Smooth muscle cell (in vitro differentiated cells): ENCODE measurements around the gene OR52K2. TPM values are rescaled to one million over a fixed set of nuclear protein-coding genes. Genes with fewer than 3 reads are reported as not detected.
A peak's percentile ranks its signal among the peaks of the same experiment; 100 is the strongest.
"Not testable (repeated sequence)": the region's sequence is repeated elsewhere in the genome, so short reads cannot be mapped to it uniquely, and the experiment has no call there.

Source experiments
- DNase-seq: peaks from one replicate; lab custom pipeline; 2025; ENCODE audit not compliant: unreplicated experiment; lab: John Stamatoyannopoulos, UW
- H2AFZ ChIP-seq: fragments of 200-600 bp; sonication (generic); 2 replicates; pipeline ENCODE4 v1.6.0; 2016; ENCODE audit warnings: antibody characterized with exemption, low read depth, mild to moderate bottlenecking
- H3F3A ChIP-seq: fragments of 200-600 bp; sonication (generic); 2 replicates; pipeline ENCODE4 v1.6.0; 2017; ENCODE audit warnings: antibody characterized with exemption, low read depth
- H3K27ac ChIP-seq: fragments of 200-600 bp; sonication (generic); 2 replicates; pipeline ENCODE4 v1.5.1; 2016; ENCODE audit warnings: low read depth, mild to moderate bottlenecking
- H3K27me3 ChIP-seq: fragments of 200-600 bp; sonication (generic); 2 replicates; pipeline ENCODE4 v1.6.1; 2016; ENCODE audit warnings: low read depth, mild to moderate bottlenecking
- H3K36me3 ChIP-seq: fragments of 200-600 bp; sonication (generic); 2 replicates; pipeline ENCODE4 v1.5.1; 2016; ENCODE audit warnings: low read depth
- H3K4me1 ChIP-seq: fragments of 200-600 bp; sonication (generic); 2 replicates; pipeline ENCODE4 v1.5.1; 2016; ENCODE audit warnings: low read depth
- H3K4me2 ChIP-seq: fragments of 200-600 bp; sonication (generic); 2 replicates; pipeline ENCODE4 v1.6.0; 2016; ENCODE audit warnings: mild to moderate bottlenecking
- H3K4me3 ChIP-seq: fragments of 200-600 bp; sonication (generic); 2 replicates; pipeline ENCODE4 v1.5.1; 2016; ENCODE audit warnings: mild to moderate bottlenecking
- H3K79me2 ChIP-seq: fragments of 200-600 bp; sonication (generic); 2 replicates; pipeline ENCODE4 v1.6.0; 2016; ENCODE audit warnings: low read depth, mild to moderate bottlenecking
- H3K9ac ChIP-seq: fragments of 200-600 bp; sonication (generic); 2 replicates; pipeline ENCODE4 v1.6.0; 2016; ENCODE audit warnings: low read depth
- H3K9me3 ChIP-seq: fragments of 200-600 bp; sonication (generic); replicated peaks from 2 replicates; pipeline ENCODE4 v1.5.1; 2016; ENCODE audit warnings: low read depth
- H4K20me1 ChIP-seq: fragments of 200-600 bp; sonication (generic); 2 replicates; pipeline ENCODE4 v1.6.0; 2016; ENCODE audit warnings: low read depth
- WGBS: methylation state at CpG from one replicate; pipeline ENCODE4 v1.1.7; 2016; ENCODE audit warnings: low lambda C conversion rate; 5-methylcytosine and 5-hydroxymethylcytosine counted together
- polyA plus RNA-seq: library from polyadenylated mRNA; unstranded; fragments of >200 nt; fragmentation: Nextera tagmentation; extraction: Ambion mirVana; gene quantifications from 2 replicates; pipeline ENCODE4 v1.2.1, GENCODE V29; 2016
- total RNA-seq: library from RNA; depleted of rRNA; stranded (reverse); fragments of >200 nt; gene quantifications from 2 replicates; pipeline ENCODE4 v1.2.3, GENCODE V29; 2014
- TF ChIP-seq, protein P1 (sequence below): fragments of 200-600 bp; sonication (generic); IDR thresholded peaks from 2 replicates; pipeline ENCODE4 v1.5.1; 2017; ENCODE audit warnings: borderline replicate concordance, mild to moderate bottlenecking, antibody characterized with exemption; ENCODE audit not compliant: insufficient read depth, poor library complexity, severe bottlenecking

The OR52K2 gene
- total and polyA plus RNA-seq, 2 experiments from 2014 or later: not detected

GRCh38 chr11:4480577-4481239, 31.6 kb downstream of the OR52K2 start:
- H3K9ac ChIP-seq: peak overlapping the region; percentile 45
- H3K9me3 ChIP-seq: no peaks in the 10 kb centered on the region
- no peak overlapping the region for H3K4me3 ChIP-seq
- peak overlapping the region; percentile 8 for H3K4me2 ChIP-seq
- H4K20me1 ChIP-seq: no peaks in the 10 kb centered on the region
- H3K4me1 ChIP-seq: no peaks in the 10 kb centered on the region
- H3K79me2 ChIP-seq: no peaks in the 10 kb centered on the region
- peak overlapping the region; percentile 89 for H3K27ac ChIP-seq
- H3F3A ChIP-seq: no peaks in the 10 kb centered on the region
- no peaks in the 10 kb centered on the region for H3K27me3 ChIP-seq
- no peak for DNase-seq
- no peak overlapping the region for H2AFZ ChIP-seq
- no peaks in the 10 kb centered on the region for H3K36me3 ChIP-seq
- TF ChIP-seq, protein P1, sequence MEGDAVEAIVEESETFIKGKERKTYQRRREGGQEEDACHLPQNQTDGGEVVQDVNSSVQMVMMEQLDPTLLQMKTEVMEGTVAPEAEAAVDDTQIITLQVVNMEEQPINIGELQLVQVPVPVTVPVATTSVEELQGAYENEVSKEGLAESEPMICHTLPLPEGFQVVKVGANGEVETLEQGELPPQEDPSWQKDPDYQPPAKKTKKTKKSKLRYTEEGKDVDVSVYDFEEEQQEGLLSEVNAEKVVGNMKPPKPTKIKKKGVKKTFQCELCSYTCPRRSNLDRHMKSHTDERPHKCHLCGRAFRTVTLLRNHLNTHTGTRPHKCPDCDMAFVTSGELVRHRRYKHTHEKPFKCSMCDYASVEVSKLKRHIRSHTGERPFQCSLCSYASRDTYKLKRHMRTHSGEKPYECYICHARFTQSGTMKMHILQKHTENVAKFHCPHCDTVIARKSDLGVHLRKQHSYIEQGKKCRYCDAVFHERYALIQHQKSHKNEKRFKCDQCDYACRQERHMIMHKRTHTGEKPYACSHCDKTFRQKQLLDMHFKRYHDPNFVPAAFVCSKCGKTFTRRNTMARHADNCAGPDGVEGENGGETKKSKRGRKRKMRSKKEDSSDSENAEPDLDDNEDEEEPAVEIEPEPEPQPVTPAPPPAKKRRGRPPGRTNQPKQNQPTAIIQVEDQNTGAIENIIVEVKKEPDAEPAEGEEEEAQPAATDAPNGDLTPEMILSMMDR: no peak
- WGBS: 70% methylated on average over 4 of the region's 4 CpGs

GRCh38 chr11:4481240-4481582, 32.1 kb downstream of the OR52K2 start:
- Histone ChIP-seq H3K27me3 (no peaks in the 10 kb centered on the region), H3K4me3 (no peak overlapping the region), H3K4me1 (no peaks in the 10 kb centered on the region), H2AFZ (no peak overlapping the region), H3K27ac (peak overlapping the region; percentile 89), H3K79me2 (no peaks in the 10 kb centered on the region), H4K20me1 (no peaks in the 10 kb centered on the region), H3K9me3 (no peaks in the 10 kb centered on the region), H3F3A (no peaks in the 10 kb centered on the region), H3K36me3 (no peaks in the 10 kb centered on the region), H3K9ac (no peak overlapping the region), H3K4me2 (no peak overlapping the region)
- no peak for DNase-seq
- TF ChIP-seq, protein P1: no peak

DNA sequence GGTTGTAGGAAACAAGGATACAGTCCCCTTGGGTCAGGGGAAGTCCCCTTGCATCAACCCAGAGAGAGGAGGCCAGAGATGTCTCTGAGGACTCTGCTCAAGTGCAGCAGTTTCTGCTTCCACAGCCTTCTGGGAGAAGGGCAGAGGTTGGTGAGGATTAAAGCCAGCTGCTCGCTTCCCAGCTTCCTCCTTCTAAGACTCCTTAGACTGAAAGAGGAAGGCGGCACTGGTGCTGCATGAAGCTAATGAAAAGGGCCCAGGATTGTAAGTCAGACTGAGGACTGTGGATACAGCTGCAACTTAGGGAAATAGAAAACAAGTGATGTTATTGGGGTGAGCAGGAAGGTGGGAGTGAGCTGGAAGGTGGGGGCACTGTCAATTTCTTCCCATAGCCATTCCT, 33.4 kb downstream of the OR52K2 start, which contains the start of gene OR52K1:
OR52K1 (plus strand) TSS at position 202 of the 400 bp plus-strand sequence. CDS start 6,255 bp downstream, outside the sequence.
- Histone ChIP-seq H3K4me3 (no peak within 1 kb of the TSS), H3K27me3 (peaks cover 4% of the 10 kb centered on the region), H3K4me2 (no peak within 1 kb of the TSS), H3K79me2 (no peaks in the 10 kb centered on the region), H3K27ac (peak within 1 kb of the TSS; percentile 89), H3K9me3 (no peaks in the 10 kb centered on the region), H3K36me3 (no peaks in the 10 kb centered on the region), H3K9ac (no peak within 1 kb of the TSS), H2AFZ (no peak within 1 kb of the TSS), H4K20me1 (no peaks in the 10 kb centered on the region), H3F3A (no peaks in the 10 kb centered on the region), H3K4me1 (no peaks in the 10 kb centered on the region)
- DNase-seq: no peak
- WGBS: 95% methylated on average over 2 of the region's 2 CpGs
- TF ChIP-seq, protein P1: no peak

DNA sequence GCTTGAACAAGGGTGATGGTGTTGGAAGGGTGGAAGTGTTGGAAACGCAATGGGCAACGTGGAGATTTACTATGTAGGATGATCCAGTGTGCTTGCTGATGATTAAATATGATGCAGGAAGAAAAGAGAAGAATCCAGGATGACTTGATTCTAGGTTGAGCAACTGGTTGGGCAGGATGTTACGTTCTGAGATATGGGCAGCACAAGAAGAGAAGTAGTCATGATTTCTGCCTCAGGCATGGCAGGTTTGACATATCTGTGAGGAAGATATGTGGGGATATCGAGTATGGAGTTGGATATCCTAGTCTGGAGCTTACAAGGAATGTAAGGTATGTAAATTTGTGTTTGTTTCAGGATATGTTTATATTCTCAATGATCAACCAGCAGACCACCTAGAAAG, 35.2 kb downstream of the OR52K2 start:
- H3K4me1 ChIP-seq: no peaks in the 10 kb centered on the region
- 75% methylated on average over 4 of the region's 4 CpGs for WGBS
- no peaks in the 10 kb centered on the region for H3K79me2 ChIP-seq
- peaks cover 5% of the 10 kb centered on the region for H3K27me3 ChIP-seq
- no peak overlapping the region for H2AFZ ChIP-seq
- H3F3A ChIP-seq: no peaks in the 10 kb centered on the region
- DNase-seq: no peak
- H3K4me3 ChIP-seq: no peak overlapping the region
- H3K9me3 ChIP-seq: no peaks in the 10 kb centered on the region
- H3K36me3 ChIP-seq: no peaks in the 10 kb centered on the region
- no peak overlapping the region for H3K4me2 ChIP-seq
- no peak overlapping the region for H3K9ac ChIP-seq
- H3K27ac ChIP-seq: no peak overlapping the region
- no peaks in the 10 kb centered on the region for H4K20me1 ChIP-seq
- TF ChIP-seq, protein P1: no peak

- H3K79me2 ChIP-seq, H3K4me2 ChIP-seq, H3K4me3 ChIP-seq, DNase-seq, H4K20me1 ChIP-seq, H3K27ac ChIP-seq, H3K36me3 ChIP-seq, H3K9me3 ChIP-seq, H3F3A ChIP-seq, H3K9ac ChIP-seq, H3K4me1 ChIP-seq, H2AFZ ChIP-seq: not testable (repeated sequence)
- H3K27me3 ChIP-seq: peaks cover 21% of the 10 kb centered on the region
- WGBS: 92% methylated on average over 2 of the region's 2 CpGs
Observed at GRCh38 chr11:4491405-4491804, 42.3 kb downstream of the OR52K2 start.
